C4-2B (cell line): ENCODE data around the gene TMEM61.
"Not testable (repeated sequence)": the region's sequence is repeated elsewhere in the genome, so short reads cannot be mapped to it uniquely, and the experiment has no call there.

ENCODE experiments used
- H3K27ac ChIP-seq: fragments of 450-650 bp; 2 replicates; pipeline ENCODE4 v1.5.1; 2017
- CTCF ChIP-seq: fragments of 450-650 bp; conservative IDR thresholded peaks from 2 replicates; pipeline ENCODE4 v1.5.1; 2017; ENCODE audit warnings: mild to moderate bottlenecking
- ZFX ChIP-seq: fragments of 450-650 bp; IDR thresholded peaks from 2 replicates; pipeline ENCODE4 v1.6.1; 2017

Gene TMEM61

GRCh38 chr1:54980528-54981241, at the start of gene TMEM61:
TSS of gene TMEM61 (plus strand) at chr1:54980628. CDS start at chr1:54981066, 438 bp downstream.
- no peak within 1 kb of the TSS for H3K27ac ChIP-seq
- TF ChIP-seq ZFX = no peak
- TF ChIP-seq CTCF = no peak

GRCh38 chr1:54931275-54931840, 49.1 kb upstream of the TMEM61 start:
- H3K27ac ChIP-seq = no peak overlapping the region
- no peak for TF ChIP-seq CTCF
- no peak for TF ChIP-seq ZFX

GRCh38 chr1:54934081-54934480, 46.3 kb upstream of the TMEM61 start:
- H3K27ac ChIP-seq = not testable (repeated sequence)

GRCh38 chr1:54934869-54935268, 45.6 kb upstream of the TMEM61 start:
- H3K27ac ChIP-seq = no peak overlapping the region
- TF ChIP-seq CTCF (no peak), ZFX (no peak)

GRCh38 chr1:54936791-54937190, 43.6 kb upstream of the TMEM61 start:
- H3K27ac ChIP-seq = no peak overlapping the region
- TF ChIP-seq CTCF (no peak), ZFX (no peak)

- no peak for TF ChIP-seq ZFX
- H3K27ac ChIP-seq = no peak overlapping the region
These were observed 43.0 kb upstream of the TMEM61 start for GRCh38 chr1:54937469-54937868.

- H3K27ac ChIP-seq = not testable (repeated sequence)
- TF ChIP-seq CTCF = peak; percentile 26
These were observed 41.5 kb upstream of the TMEM61 start for GRCh38 chr1:54938955-54939354.

GRCh38 chr1:54940042-54940441, 40.4 kb upstream of the TMEM61 start:
- TF ChIP-seq CTCF (no peak), ZFX (no peak)

More at GRCh38 chr1:54940042-54940441, 40.4 kb upstream of the TMEM61 start:
- no peak overlapping the region for H3K27ac ChIP-seq
